Erythroblast (primary cell): ENCODE results near the gene KRTAP9-6.

Experiments
- GATA1 ChIP-seq: IDR thresholded peaks from 2 replicates; pipeline ENCODE4 v1.6.1; 2011; ENCODE audit warnings: low read depth, mild to moderate bottlenecking, control low read depth, low read length, moderate library complexity
- POLR2A ChIP-seq: IDR thresholded peaks from 2 replicates; pipeline ENCODE4 v1.6.1; 2011; ENCODE audit warnings: mild to moderate bottlenecking, low read length

GRCh38 chr17:41294016-41294415 is 28.8 kb downstream of the KRTAP9-6 start:
- TF ChIP-seq POLR2A (no peak), GATA1 (no peak)
